GM12872 (cell line): ENCODE results near the gene PSENEN.

Experiments used
- CTCF ChIP-seq: IDR thresholded peaks from 3 replicates; pipeline ENCODE4 v1.5.1; 2011; ENCODE audit warnings: low read depth, mild to moderate bottlenecking, low read length, moderate library complexity; ENCODE audit not compliant: insufficient read depth

PSENEN gene

GRCh38 chr19:35757231-35757748, 11.8 kb downstream of the PSENEN start:
- TF ChIP-seq CTCF, result no peak

- TF ChIP-seq CTCF, result no peak
Measured at GRCh38 chr19:35757749-35758608, 12.5 kb downstream of the PSENEN start, which contains the start of gene PROSER3. PROSER3 (plus strand) TSS chr19:35758176; CDS start chr19:35758216, 40 bp downstream.

- TF ChIP-seq CTCF, result no peak
Measured at GRCh38 chr19:35759697-35760096, 14.2 kb downstream of the PSENEN start.

- no peak for TF ChIP-seq CTCF
Measured at GRCh38 chr19:35760711-35761349, 15.4 kb downstream of the PSENEN start.

- no peak for TF ChIP-seq CTCF
Measured at GRCh38 chr19:35764432-35765315, 19.2 kb downstream of the PSENEN start.

GRCh38 chr19:35766571-35767104, 21.2 kb downstream of the PSENEN start:
- TF ChIP-seq CTCF, result no peak
